Kidney epithelial cell (primary cell): ENCODE data around the gene CHPT1. TPM values are rescaled to one million over a fixed set of nuclear protein-coding genes. Genes with fewer than 3 reads are reported as not detected.
A peak's percentile ranks its signal among the peaks of the same experiment; 100 is the strongest.

Experiments
- DNase-seq: peaks from one replicate; pipeline ENCODE4 v3.0.0-alpha.2; 2010; ENCODE audit warnings: low read depth
- H3K27me3 ChIP-seq: 2 replicates; pipeline ENCODE4 v1.6.0; 2011; ENCODE audit warnings: low read length; ENCODE audit not compliant: control insufficient read depth, insufficient read depth
- H3K36me3 ChIP-seq: 2 replicates; pipeline ENCODE4 v1.5.1; 2011; ENCODE audit warnings: low read length; ENCODE audit not compliant: control insufficient read depth, insufficient read depth
- H3K4me3 ChIP-seq: 2 replicates; pipeline ENCODE4 v1.5.1; 2011; ENCODE audit warnings: low read depth, mild to moderate bottlenecking, control low read depth, low read length
- CTCF ChIP-seq: IDR thresholded peaks from 2 replicates; pipeline ENCODE4 v1.5.1; 2011; ENCODE audit warnings: mild to moderate bottlenecking, moderate library complexity, low read length, control low read depth, inconsistent platforms; ENCODE audit not compliant: insufficient read depth, poor library complexity, severe bottlenecking
- total RNA-seq: library from RNA; depleted of rRNA; stranded (reverse); fragments of >200 nt; gene quantifications from 2 replicates; pipeline ENCODE4 v1.2.3, GENCODE V29; 2015

The CHPT1 gene
- total RNA-seq, 1 donor from 2014 or later = 16.1 TPM

- H3K4me3 ChIP-seq = no peak overlapping the region
- no peaks in the 10 kb centered on the region for H3K27me3 ChIP-seq
- no peak for TF ChIP-seq CTCF
- DNase-seq = no peak
- H3K36me3 ChIP-seq = no peaks in the 10 kb centered on the region
Observed at GRCh38 chr12:101666052-101666728, 31.2 kb upstream of the CHPT1 start.

GRCh38 chr12:101667591-101667990, 29.8 kb upstream of the CHPT1 start:
- Histone ChIP-seq H3K36me3 (no peaks in the 10 kb centered on the region), H3K4me3 (no peak overlapping the region), H3K27me3 (no peaks in the 10 kb centered on the region)
- no peak for TF ChIP-seq CTCF
- no peak for DNase-seq

GRCh38 chr12:101670007-101670671, 27.3 kb upstream of the CHPT1 start:
- DNase-seq = no peak
- Histone ChIP-seq H3K36me3 (no peaks in the 10 kb centered on the region), H3K27me3 (no peaks in the 10 kb centered on the region), H3K4me3 (no peak overlapping the region)
- peak; percentile 34 for TF ChIP-seq CTCF

- Histone ChIP-seq H3K4me3 (no peak overlapping the region), H3K36me3 (no peaks in the 10 kb centered on the region), H3K27me3 (no peaks in the 10 kb centered on the region)
- DNase-seq = no peak
- no peak for TF ChIP-seq CTCF
Observed at GRCh38 chr12:101671157-101671791, 26.2 kb upstream of the CHPT1 start.

GRCh38 chr12:101671833-101672232, 25.6 kb upstream of the CHPT1 start:
- no peak for DNase-seq
- no peaks in the 10 kb centered on the region for H3K27me3 ChIP-seq
- no peak overlapping the region for H3K4me3 ChIP-seq
- TF ChIP-seq CTCF = no peak
- no peaks in the 10 kb centered on the region for H3K36me3 ChIP-seq
